ENCODE measurements around the gene ZSWIM6. TPM values are rescaled to one million over a fixed set of nuclear protein-coding genes. Genes with fewer than 3 reads are reported as not detected.

Gene ZSWIM6
- total and polyA plus RNA-seq, 2 of the 4 experiments (the other 2 are of a cell fraction), result 10.8 to 14.1 TPM

- Histone ChIP-seq H3K4me2 (ENCODE audit: low read depth, low read length) (peak overlapping the region; percentile 61), H4K8ac (ENCODE audit: low read depth in 2 of 2, low read length in 2 of 2) (peak overlapping the region; percentile 5 to 62; a peak in 3 of 4 replicates), H3K9ac (ENCODE audit: low read depth, low read length) (peak overlapping the region; percentile 26; the same call in 1 of the 2 replicates), H3K27me3 (ENCODE audit: control insufficient read depth, insufficient read depth, low read length) (no peaks in the 10 kb centered on the region), H3K9me3 (ENCODE audit: control insufficient read depth, insufficient read depth, low read length) (no peaks in the 10 kb centered on the region), H3K23ac (ENCODE audit: low read depth, low read length) (peak overlapping the region; percentile 78; the same call in 1 of the 2 replicates), H4K91ac (ENCODE audit: insufficient read depth, low read depth, low read length) (no peak overlapping the region), H2BK20ac (ENCODE audit: low read depth, low read length) (peak overlapping the region; percentile 83), H3K18ac (ENCODE audit: low read depth, low read length) (peak overlapping the region; percentile 71; the same call in 1 of the 2 replicates), H3K14ac (replicated peaks; ENCODE audit: low read depth, low read length) (peak overlapping the region; percentile 71; the same call in 1 of the 2 replicates), H3K79me1 (ENCODE audit: low read depth in 1 of 2, low read length in 2 of 2) (peaks cover 8 to 38% of the 10 kb centered on the region in 2 experiments; a peak in 3 of 4 replicates), H3K56ac (ENCODE audit: extremely low read depth, insufficient read depth, low read length) (no peak overlapping the region), H2BK120ac (ENCODE audit: low read depth, low read length) (peak overlapping the region; percentile 87), H4K5ac (ENCODE audit: low read depth, low read length) (no peak overlapping the region; the same call in 1 of the 2 replicates), H2AK9ac (replicated peaks; ENCODE audit: low read depth, low read length, poor library complexity) (no peak overlapping the region), H3K4me1 (ENCODE audit: control insufficient read depth, insufficient read depth, low read length) (peaks cover 36% of the 10 kb centered on the region), H2BK5ac (ENCODE audit: low read depth, low read length, poor library complexity, severe bottlenecking) (peak overlapping the region; percentile 96), H2AK5ac (ENCODE audit: low read depth, low read length) (no peak overlapping the region), H3K4me3 (ENCODE audit: insufficient read depth, low read depth, low read length) (no peak overlapping the region), H2BK15ac (ENCODE audit: low read depth, low read length) (peak overlapping the region; percentile 29; the same call in 1 of the 3 replicates), H3K9me1 (ENCODE audit: insufficient read depth, low read length) (peaks cover 28% of the 10 kb centered on the region), H2AFZ (replicated peaks; ENCODE audit: low read length, poor library complexity) (no peak overlapping the region), H3K27ac (ENCODE audit: insufficient read depth, low read length) (peak overlapping the region; percentile 49; the same call in 1 of the 2 replicates), H3K4ac (ENCODE audit: low read depth, low read length) (peak overlapping the region; percentile 90; the same call in 1 of the 2 replicates), H3K36me3 (ENCODE audit: control insufficient read depth, insufficient read depth, low read length) (no peaks in the 10 kb centered on the region), H4K20me1 (ENCODE audit: insufficient read depth, low read length) (peaks cover 3% of the 10 kb centered on the region; the same call in 1 of the 2 replicates)
- POLR2A ChIA-PET (ENCODE audit: unreplicated experiment), result interaction anchor here (0.9 kb wide), 1 partner anchor 11 kb away, joined by 11 read pairs; no protein-coding TSS in a partner anchor
- dilution Hi-C loops (cut with HindIII; ENCODE audit: low sequenced_read_pairs, unreplicated experiment), result no loop called here
- intact Hi-C loops (cut with micrococcal nuclease), result loop anchor here (2.0 to 5.0 kb wide), 2 partner anchors 121 to 141 kb away; partner anchors contain the start of gene SMIM15
- in situ Hi-C loops (cut with MboI; ENCODE audit: low sequenced_read_pairs), result loop anchor here (25.0 kb wide), 1 partner anchor 616 kb away; no protein-coding TSS in a partner anchor
- BruUV-seq (replicated peaks), result no TSS peak
- WGBS, 2 experiments (ENCODE audit: extremely low coverage in 2 of 2, insufficient read length in 1 of 2), result 60% methylated on average over 1 of the region's 4 CpGs; no CpG with 5 or more reads in 1 of the 2 experiments
- TF ChIP-seq FOS (IDR thresholded peaks at IDR 0.05; ENCODE audit: low read depth, low read length) (no peak), CTCF (conservative IDR thresholded peaks at IDR 0.05; ENCODE audit: low read depth, low read length) (no peak), ELK1 (IDR thresholded peaks at IDR 0.05; ENCODE audit: borderline replicate concordance, low read depth, low read length) (no peak), CHD1 (IDR thresholded peaks at IDR 0.05; ENCODE audit: low read depth, low read length) (no peak), SMC3 (IDR thresholded peaks at IDR 0.05; ENCODE audit: low read depth, low read length) (no peak), MXI1 (IDR thresholded peaks at IDR 0.05; ENCODE audit: borderline replicate concordance, low read depth, low read length) (no peak), RCOR1 (IDR thresholded peaks at IDR 0.05; ENCODE audit: insufficient replicate concordance, low read length) (no peak), NFE2L2 (IDR thresholded peaks at IDR 0.05; ENCODE audit: low read depth, low read length) (no peak), CEBPB (IDR thresholded peaks at IDR 0.05; ENCODE audit: low read depth, low read length) (no peak), BHLHE40 (IDR thresholded peaks at IDR 0.05; ENCODE audit: low read depth, low read length) (no peak), MAFK (IDR thresholded peaks at IDR 0.05; ENCODE audit: low read depth, low read length) (no peak), USF2 (IDR thresholded peaks at IDR 0.05; ENCODE audit: low read depth, low read length) (no peak), RAD21 (IDR thresholded peaks at IDR 0.05; ENCODE audit: low read length) (no peak), POLR2A (IDR thresholded peaks at IDR 0.05; ENCODE audit: low read depth, low read length) (no peak), RFX5 (IDR thresholded peaks at IDR 0.05; ENCODE audit: low read depth, low read length) (no peak), MAZ (IDR thresholded peaks at IDR 0.05; ENCODE audit: borderline replicate concordance, low read depth, low read length) (no peak)
- ATAC-seq (ENCODE audit: low read depth) (no peak), DNase-seq (no peak)
- CTCF ChIA-PET, result no interaction called here
Measured at GRCh38 chr5:61303346-61303745, 28.7 kb upstream of the ZSWIM6 start.
